Subcutaneous adipose tissue (tissue), 4 donors: ENCODE measurements around the gene MSH4. TPM values are rescaled to one million over a fixed set of nuclear protein-coding genes. Genes with fewer than 3 reads are reported as not detected.

Experiments
- total RNA-seq, 4 donors: library from RNA; depleted of rRNA; stranded (reverse); fragments of >200 nt; gene quantifications; one replicate each; pipeline ENCODE4 v1.1.0, GENCODE V29; 2016
- TF ChIP-seq, protein P1 (sequence below): fragments of 450-650 bp; IDR thresholded peaks from one replicate; pipeline ENCODE4 v1.5.1; 2016; ENCODE audit warnings: low read depth, mild to moderate bottlenecking, control low read depth, antibody characterized with exemption, moderate library complexity

MSH4 gene
- total RNA-seq, 4 donors from 2014 or later: 0.16 to 0.34 (median 0.20) TPM

DNA sequence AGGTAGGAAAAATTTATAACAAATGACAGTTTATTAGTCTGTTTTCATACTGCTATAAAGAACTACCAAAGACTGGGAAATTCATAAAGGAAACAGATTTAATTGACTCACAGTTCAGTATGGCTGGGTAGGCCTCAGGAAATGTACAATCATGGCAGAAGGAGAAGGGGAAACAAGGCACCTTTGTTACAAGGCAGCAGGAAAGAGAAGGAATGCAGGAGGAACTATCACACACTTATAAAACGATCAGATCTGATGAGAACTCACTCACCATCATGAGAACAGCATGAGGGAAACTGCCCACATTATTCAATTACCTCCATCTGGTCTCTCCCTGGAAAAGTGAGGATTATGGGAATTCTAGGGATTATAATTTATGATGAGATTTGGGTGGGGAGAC, 74.3 kb downstream of the MSH4 start:
- TF ChIP-seq, protein P1, sequence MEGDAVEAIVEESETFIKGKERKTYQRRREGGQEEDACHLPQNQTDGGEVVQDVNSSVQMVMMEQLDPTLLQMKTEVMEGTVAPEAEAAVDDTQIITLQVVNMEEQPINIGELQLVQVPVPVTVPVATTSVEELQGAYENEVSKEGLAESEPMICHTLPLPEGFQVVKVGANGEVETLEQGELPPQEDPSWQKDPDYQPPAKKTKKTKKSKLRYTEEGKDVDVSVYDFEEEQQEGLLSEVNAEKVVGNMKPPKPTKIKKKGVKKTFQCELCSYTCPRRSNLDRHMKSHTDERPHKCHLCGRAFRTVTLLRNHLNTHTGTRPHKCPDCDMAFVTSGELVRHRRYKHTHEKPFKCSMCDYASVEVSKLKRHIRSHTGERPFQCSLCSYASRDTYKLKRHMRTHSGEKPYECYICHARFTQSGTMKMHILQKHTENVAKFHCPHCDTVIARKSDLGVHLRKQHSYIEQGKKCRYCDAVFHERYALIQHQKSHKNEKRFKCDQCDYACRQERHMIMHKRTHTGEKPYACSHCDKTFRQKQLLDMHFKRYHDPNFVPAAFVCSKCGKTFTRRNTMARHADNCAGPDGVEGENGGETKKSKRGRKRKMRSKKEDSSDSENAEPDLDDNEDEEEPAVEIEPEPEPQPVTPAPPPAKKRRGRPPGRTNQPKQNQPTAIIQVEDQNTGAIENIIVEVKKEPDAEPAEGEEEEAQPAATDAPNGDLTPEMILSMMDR: no peak

DNA sequence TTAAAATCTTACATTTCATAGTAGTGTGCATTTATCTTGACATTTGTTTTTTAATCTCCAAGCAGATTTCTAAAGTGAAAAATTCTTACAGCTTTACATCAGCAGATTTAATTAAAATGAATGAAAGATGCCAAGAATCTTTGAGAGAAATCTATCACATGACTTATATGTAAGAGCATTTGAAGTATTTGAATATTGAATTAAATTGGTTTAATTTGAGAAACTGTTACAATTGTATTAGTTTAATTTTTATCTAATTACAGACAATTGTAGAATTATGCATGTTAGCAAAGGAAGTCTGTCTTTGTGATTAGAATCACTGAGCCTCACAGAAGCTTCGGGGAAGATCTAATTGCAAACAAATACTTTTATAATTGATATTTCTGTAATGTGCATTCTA, 83.3 kb downstream of the MSH4 start:
- TF ChIP-seq, protein P1: no peak

DNA sequence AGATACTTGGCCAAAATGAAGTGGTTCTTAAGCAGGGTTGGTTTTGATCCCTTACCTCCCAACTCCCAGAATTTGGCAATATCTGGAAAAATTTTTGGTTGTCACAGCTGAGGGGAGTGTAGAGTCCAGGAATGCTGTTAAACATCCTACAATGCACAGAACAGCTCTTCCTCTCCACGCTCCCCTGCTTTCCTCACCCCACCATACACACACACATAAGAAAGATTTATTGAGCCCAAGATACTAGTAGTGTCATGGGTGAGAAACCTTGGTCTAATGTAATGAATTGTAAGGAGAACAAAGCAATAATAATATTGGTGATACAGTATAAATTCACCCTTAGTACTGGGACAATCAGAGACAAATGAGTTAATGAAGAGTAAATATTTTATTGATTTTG, 87.8 kb downstream of the MSH4 start:
- TF ChIP-seq, protein P1: no peak

DNA sequence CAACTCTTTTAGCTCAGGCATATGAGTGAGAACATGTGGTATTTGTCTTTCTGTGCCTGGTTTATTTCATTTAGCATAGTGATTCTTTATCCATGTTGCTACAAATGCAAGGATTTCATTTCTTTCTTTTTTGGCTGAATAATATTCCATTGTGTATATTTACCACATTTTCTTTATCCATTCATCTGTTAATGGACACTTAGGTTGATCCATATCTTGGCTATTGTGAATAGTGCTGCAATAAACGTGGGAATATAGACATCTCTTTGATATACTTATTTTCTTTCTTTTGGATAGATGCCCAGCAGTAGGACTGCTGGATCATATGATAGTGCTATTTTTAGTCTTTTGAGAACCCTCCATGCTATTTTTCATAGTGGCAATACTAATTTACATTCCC, 104.7 kb downstream of the MSH4 start:
- TF ChIP-seq, protein P1: no peak

DNA sequence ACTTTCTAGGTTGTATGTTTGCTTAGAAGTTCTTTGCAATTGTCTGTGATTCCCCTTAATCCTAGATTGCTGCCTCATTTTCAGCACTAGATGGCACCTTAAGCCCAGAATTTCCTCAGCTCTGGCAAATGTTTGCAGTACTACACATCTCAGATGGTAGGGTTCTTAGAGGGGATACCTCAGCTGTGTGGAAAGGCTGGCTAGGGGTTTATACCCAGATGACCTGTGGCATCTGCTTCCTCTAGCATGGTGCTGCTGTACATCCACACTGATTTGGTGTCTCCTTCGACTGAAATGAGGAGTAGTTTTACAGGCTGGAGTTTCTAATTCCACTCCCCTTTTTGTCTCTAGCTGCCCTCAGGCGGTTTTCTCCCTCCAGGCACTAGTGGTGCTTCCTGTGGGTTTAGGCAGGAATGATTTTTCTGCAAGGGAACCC, 112.1 kb downstream of the MSH4 start:
- TF ChIP-seq, protein P1: no peak

DNA sequence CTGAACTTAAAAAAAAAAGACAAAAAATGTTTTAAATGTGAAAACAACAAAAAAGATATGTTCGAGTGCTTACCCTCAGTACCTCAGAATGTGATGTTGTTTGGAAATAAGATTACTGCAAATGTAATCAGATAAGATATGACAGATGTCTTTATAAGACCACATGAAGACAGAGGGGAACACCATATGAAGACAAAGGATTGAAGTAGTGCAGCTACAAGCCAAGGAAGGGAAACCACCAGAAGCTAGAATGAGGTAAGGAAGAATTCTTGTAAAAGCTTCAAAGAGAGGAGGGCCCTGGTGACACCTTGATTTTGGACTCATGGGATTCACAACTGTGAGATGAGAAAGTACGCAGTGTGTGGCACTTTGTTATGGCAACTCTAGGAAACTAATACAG, 120.2 kb downstream of the MSH4 start:
- TF ChIP-seq, protein P1: no peak

DNA sequence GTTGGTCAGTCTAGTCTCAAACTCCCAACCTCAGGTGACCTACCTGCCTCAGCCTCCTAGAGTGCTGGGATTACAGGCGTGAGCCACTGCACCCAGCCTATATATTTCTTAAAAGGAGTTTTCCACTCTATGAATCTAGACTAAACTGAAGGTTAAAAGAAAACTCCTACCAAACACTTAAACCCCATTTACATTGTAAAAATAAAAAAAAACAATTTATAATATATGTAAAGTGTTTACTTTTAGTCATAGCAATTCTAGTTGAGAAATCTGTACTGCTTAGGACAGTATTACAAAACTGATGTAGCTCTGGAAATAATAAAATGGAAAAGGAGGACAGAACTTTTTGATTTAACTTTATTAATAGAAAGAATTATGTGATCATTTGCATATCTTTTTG, 126.0 kb downstream of the MSH4 start:
- TF ChIP-seq, protein P1: no peak
